Measurements from ENCODE around the gene NAA20. TPM values are rescaled to one million over a fixed set of nuclear protein-coding genes. Genes with fewer than 3 reads are reported as not detected.
A peak's percentile ranks its signal among the peaks of the same experiment; 100 is the strongest.

NAA20 gene, protein sequence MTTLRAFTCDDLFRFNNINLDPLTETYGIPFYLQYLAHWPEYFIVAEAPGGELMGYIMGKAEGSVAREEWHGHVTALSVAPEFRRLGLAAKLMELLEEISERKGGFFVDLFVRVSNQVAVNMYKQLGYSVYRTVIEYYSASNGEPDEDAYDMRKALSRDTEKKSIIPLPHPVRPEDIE
- total RNA-seq (10 to 100 TPM; 26.3 to 44.9 (median 36.2) TPM), polyA plus RNA-seq (10 to 100 TPM; 58.9 to 74.2 (median 60.5) TPM)

DNA sequence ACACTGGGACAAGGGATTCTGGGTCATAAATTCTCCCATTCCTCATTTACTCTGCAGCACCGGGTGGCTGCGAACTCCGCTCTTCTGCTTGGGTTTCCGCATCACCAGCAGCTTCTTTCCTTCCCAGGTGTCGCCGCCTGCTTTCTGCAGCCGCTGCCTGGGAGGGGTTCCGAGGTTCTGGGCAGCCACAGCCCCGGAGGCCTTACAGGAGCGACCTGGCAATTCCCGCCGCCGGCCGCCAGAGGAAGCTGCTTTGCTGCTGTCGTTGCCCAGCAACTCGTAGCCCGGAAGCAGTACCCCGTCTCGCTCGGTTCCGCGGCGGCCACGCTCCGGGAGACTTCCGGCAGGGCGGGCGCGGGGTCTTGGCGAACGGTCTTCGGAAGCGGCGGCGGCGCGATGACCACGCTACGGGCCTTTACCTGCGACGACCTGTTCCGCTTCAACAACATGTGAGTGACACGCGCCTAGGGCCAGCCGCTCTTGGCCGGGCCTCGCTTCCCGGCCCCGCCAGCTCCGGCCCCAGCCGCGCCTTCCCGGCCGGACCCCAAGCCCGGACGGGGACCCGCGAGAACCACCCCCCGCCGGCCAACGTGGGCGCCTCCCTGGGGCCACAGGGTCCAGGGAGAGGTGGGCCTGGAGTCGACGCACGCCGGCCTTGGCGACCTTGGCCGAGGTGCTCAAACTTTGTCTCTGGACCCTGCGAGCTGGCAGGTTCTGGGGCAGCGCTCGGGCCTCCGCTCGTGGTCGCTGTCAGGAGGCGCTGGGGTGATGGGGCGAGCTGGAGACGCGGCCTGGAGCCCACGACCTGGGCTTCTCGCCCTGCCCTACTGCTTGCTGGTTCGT, at the start of gene NAA20:
Gene NAA20, plus strand, starts transcription at position 362 of the 843 bp plus-strand sequence. Its CDS starts 35 bp downstream, at position 397.
- intact Hi-C loops (cut with DNase I), result no loop called here
- no peaks in the 10 kb centered on the region for H3K9me3 ChIP-seq
- 0 to 1% methylated on average over 81 of the region's 81 CpGs for WGBS, 2 donors
- H3K36me3 ChIP-seq, result no peaks in the 10 kb centered on the region
- peaks cover 0 to 47% (median 39%) of the 10 kb centered on the region in 4 donors for H3K4me1 ChIP-seq
- TF ChIP-seq EP300 (IDR thresholded peaks at IDR 0.05) (peak in 1 of 4 donors; percentile 45), POLR2A (IDR thresholded peaks at IDR 0.05) (no peak), POLR2AphosphoS5 (IDR thresholded peaks at IDR 0.05) (peak in 3 of 4 donors; percentile 69 to 72 (median 72))
- TF ChIP-seq, protein P1, sequence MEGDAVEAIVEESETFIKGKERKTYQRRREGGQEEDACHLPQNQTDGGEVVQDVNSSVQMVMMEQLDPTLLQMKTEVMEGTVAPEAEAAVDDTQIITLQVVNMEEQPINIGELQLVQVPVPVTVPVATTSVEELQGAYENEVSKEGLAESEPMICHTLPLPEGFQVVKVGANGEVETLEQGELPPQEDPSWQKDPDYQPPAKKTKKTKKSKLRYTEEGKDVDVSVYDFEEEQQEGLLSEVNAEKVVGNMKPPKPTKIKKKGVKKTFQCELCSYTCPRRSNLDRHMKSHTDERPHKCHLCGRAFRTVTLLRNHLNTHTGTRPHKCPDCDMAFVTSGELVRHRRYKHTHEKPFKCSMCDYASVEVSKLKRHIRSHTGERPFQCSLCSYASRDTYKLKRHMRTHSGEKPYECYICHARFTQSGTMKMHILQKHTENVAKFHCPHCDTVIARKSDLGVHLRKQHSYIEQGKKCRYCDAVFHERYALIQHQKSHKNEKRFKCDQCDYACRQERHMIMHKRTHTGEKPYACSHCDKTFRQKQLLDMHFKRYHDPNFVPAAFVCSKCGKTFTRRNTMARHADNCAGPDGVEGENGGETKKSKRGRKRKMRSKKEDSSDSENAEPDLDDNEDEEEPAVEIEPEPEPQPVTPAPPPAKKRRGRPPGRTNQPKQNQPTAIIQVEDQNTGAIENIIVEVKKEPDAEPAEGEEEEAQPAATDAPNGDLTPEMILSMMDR (IDR thresholded peaks at IDR 0.05), result peak; percentile 68 to 92 (median 86)
- peak within 1 kb of the TSS; percentile 75 to 84 (median 80) for H3K27ac ChIP-seq
- H3K4me3 ChIP-seq, result peak within 1 kb of the TSS; percentile 65 to 95 (median 86)
- no peaks in the 10 kb centered on the region for H3K27me3 ChIP-seq
- DNase-seq, result peak; percentile 97

DNA sequence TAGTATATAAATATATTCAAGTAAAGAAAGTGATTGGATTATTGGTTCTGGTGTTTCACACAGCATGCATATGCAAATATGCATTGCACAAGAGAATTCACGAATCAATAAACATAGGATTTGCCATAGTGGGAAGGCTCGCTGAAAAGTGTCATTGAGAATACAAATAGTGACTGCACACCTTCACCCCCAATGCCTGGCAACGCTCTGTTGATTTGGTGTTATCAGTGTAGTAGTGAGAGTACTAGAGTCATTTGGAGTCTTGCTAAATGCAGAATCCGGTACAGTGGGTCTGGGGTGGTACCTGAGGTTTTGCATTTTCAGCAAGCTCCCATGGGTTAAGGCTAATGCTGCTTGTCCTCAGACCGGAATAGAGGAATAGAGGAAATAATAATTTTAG, 49.7 kb upstream of the NAA20 start:
- H3K27me3 ChIP-seq, result no peaks in the 10 kb centered on the region
- H3K27ac ChIP-seq, result no peak overlapping the region
- H3K36me3 ChIP-seq, result peaks cover 0 to 27% (median 4%) of the 10 kb centered on the region in 4 donors
- intact Hi-C loops (cut with DNase I), result loop anchor here (5.0 kb wide), 1 partner anchor 35 kb away; no protein-coding TSS in a partner anchor
- no peak for DNase-seq
- TF ChIP-seq EP300 (IDR thresholded peaks at IDR 0.05), result no peak
- no peak for TF ChIP-seq POLR2A (IDR thresholded peaks at IDR 0.05)
- TF ChIP-seq, protein P1 (IDR thresholded peaks at IDR 0.05), result no peak
- TF ChIP-seq POLR2AphosphoS5 (IDR thresholded peaks at IDR 0.05), result no peak
- H3K4me1 ChIP-seq, result peaks cover 0 to 14% (median 9%) of the 10 kb centered on the region in 4 donors
- 82 to 91% methylated on average over 5 of the region's 5 CpGs for WGBS, 2 donors
- no peaks in the 10 kb centered on the region for H3K9me3 ChIP-seq
- H3K4me3 ChIP-seq, result no peak overlapping the region

DNA sequence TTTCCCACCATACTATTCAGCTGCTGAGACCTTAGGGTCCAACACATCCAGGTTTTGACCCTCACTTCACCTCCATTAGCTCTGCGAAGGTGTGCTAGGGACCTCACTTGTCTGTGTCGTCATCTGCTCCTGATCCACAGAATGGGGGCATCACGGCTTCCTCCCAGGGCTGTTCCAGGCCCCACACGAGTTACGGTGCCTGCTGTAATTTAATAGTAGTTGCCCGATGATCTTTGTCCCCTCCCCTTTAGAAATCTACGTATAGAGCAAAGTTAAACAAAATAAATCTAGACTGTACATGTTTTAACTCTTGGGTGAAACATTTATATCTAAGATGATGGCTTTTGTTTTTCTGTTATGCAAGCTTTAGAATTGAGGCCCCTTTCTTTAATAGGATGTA, 49.1 kb upstream of the NAA20 start:
- H3K27ac ChIP-seq, result no peak overlapping the region
- H3K4me1 ChIP-seq, result peaks cover 0 to 16% (median 10%) of the 10 kb centered on the region in 4 donors
- no peaks in the 10 kb centered on the region for H3K9me3 ChIP-seq
- DNase-seq, result no peak
- intact Hi-C loops (cut with DNase I), result loop anchor here (5.0 kb wide), 1 partner anchor 34 kb away; no protein-coding TSS in a partner anchor
- peaks cover 0 to 23% (median 4%) of the 10 kb centered on the region in 4 donors for H3K36me3 ChIP-seq
- H3K4me3 ChIP-seq, result no peak overlapping the region
- H3K27me3 ChIP-seq, result no peaks in the 10 kb centered on the region
- TF ChIP-seq, protein P1 (IDR thresholded peaks at IDR 0.05), result no peak
- TF ChIP-seq POLR2A (IDR thresholded peaks at IDR 0.05) (no peak), EP300 (IDR thresholded peaks at IDR 0.05) (no peak), POLR2AphosphoS5 (IDR thresholded peaks at IDR 0.05) (no peak)
- WGBS, 2 donors, result 32 to 71% methylated on average over 7 of the region's 7 CpGs

DNA sequence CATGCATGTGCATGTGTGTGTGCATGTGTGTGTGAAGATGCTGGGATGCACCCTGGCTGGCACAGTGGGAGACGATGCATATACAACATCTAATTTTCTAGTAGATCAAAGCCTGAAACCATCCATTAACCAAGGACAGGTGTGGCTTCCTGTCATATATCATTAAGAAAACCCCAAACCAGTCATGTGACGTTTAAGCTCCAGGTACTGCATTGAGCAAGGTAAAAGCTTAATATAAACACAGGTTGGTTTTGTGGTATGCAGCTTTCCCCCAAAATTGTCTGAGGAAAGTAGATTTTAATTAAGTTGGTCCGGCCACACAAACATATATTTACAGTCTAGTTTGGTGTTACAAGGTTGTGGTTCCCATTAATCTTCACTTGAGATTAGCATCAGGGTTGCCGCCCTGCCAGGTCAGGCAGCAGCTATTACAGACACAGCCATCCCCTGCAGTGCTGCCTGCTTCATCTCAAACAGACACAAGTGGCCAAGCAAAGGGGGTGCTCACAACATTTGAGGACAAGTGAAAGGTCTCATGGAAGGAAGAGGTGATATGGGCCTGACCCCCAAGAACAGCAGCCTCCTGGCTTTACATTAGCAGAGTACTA, 48.6 kb upstream of the NAA20 start:
- Histone ChIP-seq H3K27ac (peak overlapping the region in 2 of 4 donors; percentile 1 to 35), H3K4me3 (no peak overlapping the region), H3K4me1 (peaks cover 0 to 22% (median 15%) of the 10 kb centered on the region in 4 donors), H3K9me3 (no peaks in the 10 kb centered on the region), H3K36me3 (peaks cover 0 to 21% (median 4%) of the 10 kb centered on the region in 4 donors), H3K27me3 (no peaks in the 10 kb centered on the region)
- no peak for TF ChIP-seq POLR2A (IDR thresholded peaks at IDR 0.05)
- intact Hi-C loops (cut with DNase I), result loop anchor here (5.0 kb wide), 1 partner anchor 34 kb away; no protein-coding TSS in a partner anchor
- DNase-seq, result no peak
- WGBS, 2 donors, result 55 to 62% methylated on average over 4 of the region's 4 CpGs
